ENCODE measurements around the gene OR8J1. TPM values are rescaled to one million over a fixed set of nuclear protein-coding genes. Genes with fewer than 3 reads are reported as not detected.

OR8J1 gene
- total RNA-seq, 4 donors from 2014 or later = not detected

- intact Hi-C loops (cut with DNase I; ENCODE audit: low total_unique reads) (no loop called here), in situ Hi-C loops (cut with MboI; ENCODE audit: low sequenced_read_pairs in 4 of 4) (no loop called here)
Observed at GRCh38 chr11:56340289-56340688, 13.8 kb upstream of the OR8J1 start.

GRCh38 chr11:56345739-56346138, 8.4 kb upstream of the OR8J1 start, which contains the start of gene OR8K1:
TSS of gene OR8K1 (plus strand) at chr11:56346039. CDS start at chr11:56346039, 0 bp downstream.
- Histone ChIP-seq H3K4me3 (no peak within 1 kb of the TSS), H3K4me1 (no peaks in the 10 kb centered on the region), H3K27ac (no peak within 1 kb of the TSS), H3K36me3 (no peaks in the 10 kb centered on the region), H3K9me3 (no peaks in the 10 kb centered on the region), H3K27me3 (no peaks in the 10 kb centered on the region)
- DNase-seq = no peak
- in situ Hi-C loops (cut with MboI; ENCODE audit: low sequenced_read_pairs in 4 of 4) = no loop called here
- no peak for ATAC-seq
- TF ChIP-seq CTCF (IDR thresholded peaks at IDR 0.05 in 4 of 5, conservative IDR thresholded peaks at IDR 0.05 in 1 of 5) (no peak), POLR2A (IDR thresholded peaks at IDR 0.05) (no peak)
- intact Hi-C loops (cut with DNase I; ENCODE audit: low total_unique reads) = no loop called here

More at GRCh38 chr11:56340289-56340688, 13.8 kb upstream of the OR8J1 start:
- DNase-seq (no peak), ATAC-seq (no peak)
- H3K36me3 ChIP-seq = no peaks in the 10 kb centered on the region
- H3K27ac ChIP-seq = no peak overlapping the region
- H3K27me3 ChIP-seq = no peaks in the 10 kb centered on the region
- no peaks in the 10 kb centered on the region for H3K9me3 ChIP-seq
- TF ChIP-seq CTCF (IDR thresholded peaks at IDR 0.05 in 4 of 5, conservative IDR thresholded peaks at IDR 0.05 in 1 of 5) (no peak), POLR2A (IDR thresholded peaks at IDR 0.05) (no peak)
- H3K4me1 ChIP-seq = no peaks in the 10 kb centered on the region
- no peak overlapping the region for H3K4me3 ChIP-seq

- TF ChIP-seq CTCF (IDR thresholded peaks at IDR 0.05 in 4 of 5, conservative IDR thresholded peaks at IDR 0.05 in 1 of 5) (no peak), POLR2A (IDR thresholded peaks at IDR 0.05) (no peak)
- in situ Hi-C loops (cut with MboI; ENCODE audit: low sequenced_read_pairs in 4 of 4) = no loop called here
Observed at GRCh38 chr11:56375324-56375723, 21.2 kb downstream of the OR8J1 start, which contains the start of gene OR8U1. TSS of gene OR8U1 (plus strand) at chr11:56375624. CDS start at chr11:56375624, 0 bp downstream.

GRCh38 chr11:56380120-56380519, 26.0 kb downstream of the OR8J1 start:
- H3K4me1 ChIP-seq = no peaks in the 10 kb centered on the region
- no peaks in the 10 kb centered on the region for H3K9me3 ChIP-seq
- no peaks in the 10 kb centered on the region for H3K36me3 ChIP-seq
- no peak overlapping the region for H3K27ac ChIP-seq
- no peak overlapping the region for H3K4me3 ChIP-seq
- in situ Hi-C loops (cut with MboI; ENCODE audit: low sequenced_read_pairs in 4 of 4) = no loop called here
- intact Hi-C loops (cut with DNase I; ENCODE audit: low total_unique reads) = no loop called here
- no peak for TF ChIP-seq POLR2A (IDR thresholded peaks at IDR 0.05)
- no peak for TF ChIP-seq CTCF (IDR thresholded peaks at IDR 0.05 in 4 of 5, conservative IDR thresholded peaks at IDR 0.05 in 1 of 5)
- ATAC-seq = no peak
- no peak for DNase-seq
- no peaks in the 10 kb centered on the region for H3K27me3 ChIP-seq

More at GRCh38 chr11:56375324-56375723, 21.2 kb downstream of the OR8J1 start, which contains the start of gene OR8U1:
- no peak for DNase-seq
- Histone ChIP-seq H3K9me3 (no peaks in the 10 kb centered on the region), H3K27me3 (no peaks in the 10 kb centered on the region), H3K27ac (no peak within 1 kb of the TSS), H3K4me1 (no peaks in the 10 kb centered on the region), H3K36me3 (no peaks in the 10 kb centered on the region), H3K4me3 (no peak within 1 kb of the TSS)
- no peak for ATAC-seq
- intact Hi-C loops (cut with DNase I; ENCODE audit: low total_unique reads) = no loop called here

GRCh38 chr11:56394381-56394780, 40.3 kb downstream of the OR8J1 start:
- no peaks in the 10 kb centered on the region for H3K27me3 ChIP-seq
- intact Hi-C loops (cut with DNase I; ENCODE audit: low total_unique reads) = no loop called here
- DNase-seq (no peak), ATAC-seq (no peak)
- H3K4me3 ChIP-seq = no peak overlapping the region
- H3K9me3 ChIP-seq = no peaks in the 10 kb centered on the region
- H3K27ac ChIP-seq = no peak overlapping the region
- H3K4me1 ChIP-seq = no peaks in the 10 kb centered on the region
- TF ChIP-seq CTCF (IDR thresholded peaks at IDR 0.05 in 4 of 5, conservative IDR thresholded peaks at IDR 0.05 in 1 of 5) (no peak), POLR2A (IDR thresholded peaks at IDR 0.05) (no peak)
- H3K36me3 ChIP-seq = no peaks in the 10 kb centered on the region
- in situ Hi-C loops (cut with MboI; ENCODE audit: low sequenced_read_pairs in 4 of 4) = no loop called here
